Astrocyte of the spinal cord (primary cell): ENCODE results near the gene HEYL.

Experiments used
- DNase-seq: peaks from one replicate; pipeline ENCODE4 v3.0.0; 2011; ENCODE audit warnings: low read depth, low spot score
- H3K4me3 ChIP-seq: 2 replicates; pipeline ENCODE4 v1.5.1; 2011; ENCODE audit warnings: low read depth, mild to moderate bottlenecking, low read length, moderate library complexity
- in situ Hi-C: cut with HindIII; loops from 2 replicates; pipeline ENCODE4 v1.10.0; 2017; ENCODE audit warnings: low sequenced_read_pairs
- TF ChIP-seq, protein P1 (sequence below): IDR thresholded peaks from 2 replicates; pipeline ENCODE4 v1.5.1; 2012; ENCODE audit warnings: low read depth, mild to moderate bottlenecking, low read length, inconsistent platforms

Gene HEYL

DNA sequence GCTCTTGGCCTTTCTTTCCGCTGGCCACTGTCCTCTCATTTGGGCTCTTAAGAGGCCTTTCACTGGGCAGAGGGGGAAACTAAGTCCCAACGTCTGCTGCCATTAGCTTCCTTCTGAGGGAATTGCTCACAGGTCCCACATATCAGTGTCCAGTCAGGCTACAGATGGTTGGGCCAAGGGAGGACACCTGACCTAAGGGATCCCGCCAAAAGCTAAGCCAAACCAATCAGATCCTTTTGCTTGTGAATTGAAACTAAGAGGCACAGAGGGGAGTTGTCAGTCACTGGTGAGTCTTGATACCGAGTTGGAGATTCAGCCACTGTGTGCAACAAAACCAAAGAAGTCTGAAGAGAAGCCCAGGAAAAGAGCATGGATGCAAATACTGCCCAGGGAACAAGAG is 38.2 kb upstream of the HEYL start:
- no peak for DNase-seq
- TF ChIP-seq, protein P1, sequence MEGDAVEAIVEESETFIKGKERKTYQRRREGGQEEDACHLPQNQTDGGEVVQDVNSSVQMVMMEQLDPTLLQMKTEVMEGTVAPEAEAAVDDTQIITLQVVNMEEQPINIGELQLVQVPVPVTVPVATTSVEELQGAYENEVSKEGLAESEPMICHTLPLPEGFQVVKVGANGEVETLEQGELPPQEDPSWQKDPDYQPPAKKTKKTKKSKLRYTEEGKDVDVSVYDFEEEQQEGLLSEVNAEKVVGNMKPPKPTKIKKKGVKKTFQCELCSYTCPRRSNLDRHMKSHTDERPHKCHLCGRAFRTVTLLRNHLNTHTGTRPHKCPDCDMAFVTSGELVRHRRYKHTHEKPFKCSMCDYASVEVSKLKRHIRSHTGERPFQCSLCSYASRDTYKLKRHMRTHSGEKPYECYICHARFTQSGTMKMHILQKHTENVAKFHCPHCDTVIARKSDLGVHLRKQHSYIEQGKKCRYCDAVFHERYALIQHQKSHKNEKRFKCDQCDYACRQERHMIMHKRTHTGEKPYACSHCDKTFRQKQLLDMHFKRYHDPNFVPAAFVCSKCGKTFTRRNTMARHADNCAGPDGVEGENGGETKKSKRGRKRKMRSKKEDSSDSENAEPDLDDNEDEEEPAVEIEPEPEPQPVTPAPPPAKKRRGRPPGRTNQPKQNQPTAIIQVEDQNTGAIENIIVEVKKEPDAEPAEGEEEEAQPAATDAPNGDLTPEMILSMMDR = no peak
- in situ Hi-C loops = no loop called here
- H3K4me3 ChIP-seq = no peak overlapping the region

DNA sequence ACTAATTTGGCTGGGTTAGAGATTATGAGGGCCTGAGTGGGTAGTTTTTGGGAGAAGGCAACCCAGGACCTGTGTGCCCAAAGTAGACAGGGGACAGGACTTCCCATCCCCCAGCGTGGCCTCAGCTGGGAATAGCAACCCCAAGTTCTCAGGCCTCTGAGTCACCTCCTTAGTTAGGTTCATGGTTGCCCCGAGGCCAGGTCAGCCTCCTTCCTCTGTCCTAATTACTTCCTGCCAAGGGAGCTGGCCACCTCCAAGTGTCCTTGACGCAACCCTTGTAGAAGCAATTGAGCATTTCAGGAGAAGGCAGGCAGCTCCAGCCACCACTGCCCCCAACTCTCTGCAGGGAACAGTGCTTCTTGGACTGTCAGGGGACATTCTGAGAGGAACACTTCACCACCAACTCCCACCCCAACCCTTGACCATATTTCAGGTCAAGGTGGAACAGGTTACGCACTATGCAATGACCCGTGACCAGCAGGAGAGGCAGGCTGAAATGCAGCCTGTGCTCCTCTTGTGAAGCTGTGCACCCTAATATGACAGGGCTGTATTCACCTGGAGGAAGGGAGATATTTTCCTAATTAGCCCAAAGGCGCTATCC is 37.6 kb upstream of the HEYL start:
- in situ Hi-C loops = no loop called here
- H3K4me3 ChIP-seq = no peak overlapping the region
- DNase-seq = no peak
- TF ChIP-seq, protein P1 = no peak

DNA sequence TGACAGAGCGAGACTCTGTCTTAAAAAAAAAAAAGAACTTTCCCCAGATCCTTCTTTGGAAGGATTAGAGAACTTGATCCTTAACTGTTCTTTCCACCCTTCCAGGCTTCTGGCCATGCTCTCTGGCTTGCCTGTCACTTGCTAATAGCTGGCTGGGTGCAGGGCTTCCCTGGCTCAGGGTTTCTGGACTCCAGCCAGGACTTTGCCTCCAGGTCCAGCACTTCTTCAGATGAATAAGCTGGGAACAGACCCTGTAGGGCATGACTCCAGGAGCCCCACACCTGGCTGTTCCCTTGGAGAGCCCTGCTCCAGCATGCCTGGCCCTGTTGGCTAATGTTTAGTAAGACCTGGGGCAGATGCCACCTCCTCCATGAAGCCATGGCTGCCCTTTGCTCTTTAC is 35.8 kb upstream of the HEYL start:
- in situ Hi-C loops = no loop called here
- TF ChIP-seq, protein P1 = no peak

DNA sequence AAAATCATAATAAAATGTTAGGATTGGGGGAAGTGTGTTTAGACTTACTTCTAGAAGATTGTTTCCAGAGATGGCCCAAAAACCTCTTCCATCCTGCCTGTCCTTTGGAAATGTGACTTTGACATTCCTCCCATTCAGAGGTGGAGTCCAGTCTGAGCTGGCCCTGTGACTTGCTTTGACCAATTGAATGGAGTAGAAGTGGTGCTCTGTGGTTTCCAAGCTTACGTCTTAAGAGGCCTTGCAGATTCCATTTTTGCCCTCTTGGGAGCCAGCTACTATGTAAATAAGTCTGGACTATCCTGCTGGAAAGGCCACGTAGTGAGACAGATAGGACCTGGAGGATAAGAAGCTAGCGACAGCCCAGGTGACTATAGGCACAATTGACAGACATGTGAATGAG is 33.8 kb upstream of the HEYL start:
- in situ Hi-C loops = no loop called here
- TF ChIP-seq, protein P1 = no peak
- H3K4me3 ChIP-seq = no peak overlapping the region
- no peak for DNase-seq

More for the DNA sequence above, 35.8 kb upstream of the HEYL start:
- no peak overlapping the region for H3K4me3 ChIP-seq
- DNase-seq = no peak

DNA sequence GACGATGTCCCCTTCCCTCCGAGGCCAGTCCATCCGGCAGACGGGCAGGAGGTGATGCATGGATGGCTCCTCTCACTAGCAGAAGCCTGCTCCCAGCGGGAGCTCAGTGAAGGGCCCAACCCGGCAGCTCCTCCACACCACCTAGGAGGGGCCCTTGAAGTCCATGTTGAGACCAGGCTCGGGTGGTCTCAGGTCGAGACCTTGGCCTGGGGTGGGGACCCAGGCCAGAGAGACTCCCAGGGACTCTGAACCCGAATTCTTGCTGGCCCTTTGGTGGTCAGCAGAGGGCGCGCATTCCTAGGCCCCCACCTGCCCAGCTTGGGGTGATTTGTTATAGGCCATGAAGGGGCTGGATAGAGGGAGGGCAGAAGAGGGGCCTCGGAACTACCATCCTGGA is 33.1 kb upstream of the HEYL start:
- no peak overlapping the region for H3K4me3 ChIP-seq
- TF ChIP-seq, protein P1 = peak; percentile 57
- DNase-seq = no peak
- in situ Hi-C loops = no loop called here

DNA sequence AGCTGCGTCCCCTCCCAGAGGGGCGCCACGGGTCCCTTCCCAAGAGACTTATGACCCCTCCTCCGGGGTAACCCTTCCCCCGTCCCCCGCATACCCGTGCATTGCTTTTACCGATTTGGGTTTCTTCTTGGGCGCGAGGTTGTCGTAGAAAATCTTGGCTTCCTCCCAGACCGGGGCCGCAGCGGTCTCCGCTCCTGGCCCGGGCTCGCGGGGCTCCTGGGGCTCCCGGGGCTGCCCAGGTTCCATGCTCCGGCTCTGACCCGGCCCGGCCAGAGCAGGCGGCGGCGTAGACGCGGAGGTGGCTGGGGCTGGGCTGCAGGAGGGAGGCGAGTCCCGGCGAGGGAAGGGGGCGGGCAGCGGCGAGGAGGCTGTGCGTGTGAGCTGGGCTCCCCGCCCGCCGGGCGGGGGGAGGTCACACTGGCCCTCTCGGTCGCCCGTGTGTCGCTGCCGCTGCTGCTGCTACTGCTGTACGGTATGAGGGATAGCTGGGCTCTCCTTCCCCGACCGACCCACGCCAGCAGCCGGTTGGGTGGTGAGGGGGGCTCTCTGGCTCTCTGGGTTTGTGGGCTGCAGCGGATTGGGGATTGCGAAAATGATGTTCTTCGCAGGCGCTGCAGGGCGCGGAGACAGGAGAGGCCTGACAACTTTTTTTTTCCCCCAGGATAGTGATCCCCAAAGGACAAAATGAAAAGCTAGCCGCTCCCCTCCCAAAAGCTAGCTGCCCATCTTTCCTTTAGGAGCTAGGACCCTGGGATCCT is 32.5 kb upstream of the HEYL start, which contains the start of gene NT5C1A:
Gene NT5C1A (minus strand): TSS at position 315 of the 758 bp plus-strand sequence. CDS start 69 bp downstream, at position 246.
- no peak for DNase-seq
- in situ Hi-C loops = no loop called here
- H3K4me3 ChIP-seq = no peak within 1 kb of the TSS
- TF ChIP-seq, protein P1 = no peak
